ENCODE measurements around the gene JMJD6. TPM values are rescaled to one million over a fixed set of nuclear protein-coding genes. Genes with fewer than 3 reads are reported as not detected.

Gene JMJD6
- total and polyA plus RNA-seq, 2 experiments from 2014 or later = 11.4 to 12.8 TPM

DNA sequence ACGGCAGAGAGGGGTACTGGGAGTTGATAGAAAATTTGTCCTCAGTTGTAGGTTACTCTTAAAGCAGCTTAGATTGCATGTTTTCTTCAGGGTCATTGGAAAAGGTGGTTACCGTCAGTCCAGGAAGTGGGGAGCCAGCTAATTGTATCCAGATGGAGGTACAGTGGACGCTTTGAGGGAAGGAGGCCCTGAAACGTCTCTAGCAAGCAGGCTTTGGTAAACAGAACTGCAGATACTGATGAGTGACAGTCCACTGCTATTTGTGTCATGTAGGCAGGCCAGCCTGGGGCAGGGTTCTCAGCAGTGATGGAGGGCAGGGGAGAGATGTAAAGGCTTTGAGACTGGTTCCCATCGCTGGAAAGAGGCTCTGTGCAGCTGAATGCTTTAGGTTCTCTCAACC is 52.7 kb downstream of the JMJD6 start:
- ATAC-seq (no peak), DNase-seq (ENCODE audit: low spot score) (no peak)
- no peak overlapping the region for H3K27ac Mint-ChIP-seq
- Histone ChIP-seq H3K9me2 (ENCODE audit: insufficient read depth) (peaks cover 2% of the 10 kb centered on the region; the same call in 1 of the 2 replicates), H3K79me2 (replicated peaks; ENCODE audit: insufficient read depth) (no peaks in the 10 kb centered on the region), H3K27ac (ENCODE audit: low read depth) (no peak overlapping the region), H3K4me1 (ENCODE audit: insufficient read depth) (peaks cover 11% of the 10 kb centered on the region), H4K20me1 (replicated peaks; ENCODE audit: insufficient read depth) (no peaks in the 10 kb centered on the region), H3F3A (replicated peaks; ENCODE audit: low read depth) (0 out of 2 replicates have a peak, but pooled peaks cover 12% of the 10 kb centered on the region), H3K4me3 (no peak overlapping the region), H3K36me3 (ENCODE audit: insufficient read depth) (no peaks in the 10 kb centered on the region), H3K4me2 (no peak overlapping the region), H2AFZ (no peak overlapping the region), H3K27me3 (ENCODE audit: insufficient read depth) (no peaks in the 10 kb centered on the region)
- TF ChIP-seq EZH2 (IDR thresholded peaks at IDR 0.05; ENCODE audit: low read depth, unreplicated experiment) (no peak), POLR2AphosphoS5 (IDR thresholded peaks at IDR 0.05; ENCODE audit: low read depth) (no peak), STAT1 (IDR thresholded peaks at IDR 0.05; ENCODE audit: unreplicated experiment) (no peak), ZNF462 (CRISPR knock-in tag; IDR thresholded peaks at IDR 0.05) (no peak), ZNF331 (CRISPR knock-in tag; IDR thresholded peaks at IDR 0.05; ENCODE audit: low read depth) (no peak), EZH2phosphoT487 (IDR thresholded peaks at IDR 0.05; ENCODE audit: unreplicated experiment) (no peak)
- TF ChIP-seq, protein P1, sequence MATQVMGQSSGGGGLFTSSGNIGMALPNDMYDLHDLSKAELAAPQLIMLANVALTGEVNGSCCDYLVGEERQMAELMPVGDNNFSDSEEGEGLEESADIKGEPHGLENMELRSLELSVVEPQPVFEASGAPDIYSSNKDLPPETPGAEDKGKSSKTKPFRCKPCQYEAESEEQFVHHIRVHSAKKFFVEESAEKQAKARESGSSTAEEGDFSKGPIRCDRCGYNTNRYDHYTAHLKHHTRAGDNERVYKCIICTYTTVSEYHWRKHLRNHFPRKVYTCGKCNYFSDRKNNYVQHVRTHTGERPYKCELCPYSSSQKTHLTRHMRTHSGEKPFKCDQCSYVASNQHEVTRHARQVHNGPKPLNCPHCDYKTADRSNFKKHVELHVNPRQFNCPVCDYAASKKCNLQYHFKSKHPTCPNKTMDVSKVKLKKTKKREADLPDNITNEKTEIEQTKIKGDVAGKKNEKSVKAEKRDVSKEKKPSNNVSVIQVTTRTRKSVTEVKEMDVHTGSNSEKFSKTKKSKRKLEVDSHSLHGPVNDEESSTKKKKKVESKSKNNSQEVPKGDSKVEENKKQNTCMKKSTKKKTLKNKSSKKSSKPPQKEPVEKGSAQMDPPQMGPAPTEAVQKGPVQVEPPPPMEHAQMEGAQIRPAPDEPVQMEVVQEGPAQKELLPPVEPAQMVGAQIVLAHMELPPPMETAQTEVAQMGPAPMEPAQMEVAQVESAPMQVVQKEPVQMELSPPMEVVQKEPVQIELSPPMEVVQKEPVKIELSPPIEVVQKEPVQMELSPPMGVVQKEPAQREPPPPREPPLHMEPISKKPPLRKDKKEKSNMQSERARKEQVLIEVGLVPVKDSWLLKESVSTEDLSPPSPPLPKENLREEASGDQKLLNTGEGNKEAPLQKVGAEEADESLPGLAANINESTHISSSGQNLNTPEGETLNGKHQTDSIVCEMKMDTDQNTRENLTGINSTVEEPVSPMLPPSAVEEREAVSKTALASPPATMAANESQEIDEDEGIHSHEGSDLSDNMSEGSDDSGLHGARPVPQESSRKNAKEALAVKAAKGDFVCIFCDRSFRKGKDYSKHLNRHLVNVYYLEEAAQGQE (IDR thresholded peaks at IDR 0.05; ENCODE audit: unreplicated experiment) = no peak
- TF ChIP-seq, protein P2, sequence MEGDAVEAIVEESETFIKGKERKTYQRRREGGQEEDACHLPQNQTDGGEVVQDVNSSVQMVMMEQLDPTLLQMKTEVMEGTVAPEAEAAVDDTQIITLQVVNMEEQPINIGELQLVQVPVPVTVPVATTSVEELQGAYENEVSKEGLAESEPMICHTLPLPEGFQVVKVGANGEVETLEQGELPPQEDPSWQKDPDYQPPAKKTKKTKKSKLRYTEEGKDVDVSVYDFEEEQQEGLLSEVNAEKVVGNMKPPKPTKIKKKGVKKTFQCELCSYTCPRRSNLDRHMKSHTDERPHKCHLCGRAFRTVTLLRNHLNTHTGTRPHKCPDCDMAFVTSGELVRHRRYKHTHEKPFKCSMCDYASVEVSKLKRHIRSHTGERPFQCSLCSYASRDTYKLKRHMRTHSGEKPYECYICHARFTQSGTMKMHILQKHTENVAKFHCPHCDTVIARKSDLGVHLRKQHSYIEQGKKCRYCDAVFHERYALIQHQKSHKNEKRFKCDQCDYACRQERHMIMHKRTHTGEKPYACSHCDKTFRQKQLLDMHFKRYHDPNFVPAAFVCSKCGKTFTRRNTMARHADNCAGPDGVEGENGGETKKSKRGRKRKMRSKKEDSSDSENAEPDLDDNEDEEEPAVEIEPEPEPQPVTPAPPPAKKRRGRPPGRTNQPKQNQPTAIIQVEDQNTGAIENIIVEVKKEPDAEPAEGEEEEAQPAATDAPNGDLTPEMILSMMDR (conservative IDR thresholded peaks at IDR 0.05; ENCODE audit: low read depth in 2 of 2) = no peak
- peaks cover 14% of the 10 kb centered on the region for H3K4me1 Mint-ChIP-seq
- H3K36me3 Mint-ChIP-seq (ENCODE audit: low read depth) = no peaks in the 10 kb centered on the region
- no peaks in the 10 kb centered on the region for H3K9me3 Mint-ChIP-seq
- H3K27me3 Mint-ChIP-seq (ENCODE audit: insufficient read depth, low read depth, poor library complexity) = peaks cover 10% of the 10 kb centered on the region
- H3K4me3 Mint-ChIP-seq = no peak overlapping the region

Measured in GM23338 (cell line).